Activated T-helper 9 cell treated with anti-CD3 and anti-CD28 coated beads, Interleukin-2, amount 50 U/mL, for 16 hours (primary cell): ENCODE measurements around the gene GATA2.

Experiments used
- DNase-seq: peaks from one replicate; pipeline ENCODE4 v3.0.0-alpha.2; 2020; ENCODE audit warnings: low read depth

GATA2 gene

DNA sequence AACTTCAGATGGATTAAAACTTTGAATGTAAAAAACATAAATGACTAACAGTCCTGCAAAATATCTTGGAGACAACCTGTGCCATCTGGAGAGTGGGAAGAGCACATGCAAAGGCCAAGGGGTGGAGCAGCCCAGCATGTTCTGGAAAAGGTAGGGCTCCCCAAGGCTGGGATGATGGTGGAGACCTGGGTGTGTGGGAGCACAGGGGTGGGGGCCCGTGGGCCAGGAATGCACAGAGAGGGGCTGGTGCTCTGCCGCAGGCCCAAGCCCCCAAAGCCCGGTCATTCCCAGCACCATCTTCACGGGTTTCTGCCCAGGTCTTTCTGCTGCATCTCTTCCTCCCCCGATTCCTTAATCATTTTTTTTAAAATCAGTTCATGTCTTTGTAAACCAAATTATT lies 9.7 kb upstream of the GATA2 start:
- DNase-seq, result no peak

DNA sequence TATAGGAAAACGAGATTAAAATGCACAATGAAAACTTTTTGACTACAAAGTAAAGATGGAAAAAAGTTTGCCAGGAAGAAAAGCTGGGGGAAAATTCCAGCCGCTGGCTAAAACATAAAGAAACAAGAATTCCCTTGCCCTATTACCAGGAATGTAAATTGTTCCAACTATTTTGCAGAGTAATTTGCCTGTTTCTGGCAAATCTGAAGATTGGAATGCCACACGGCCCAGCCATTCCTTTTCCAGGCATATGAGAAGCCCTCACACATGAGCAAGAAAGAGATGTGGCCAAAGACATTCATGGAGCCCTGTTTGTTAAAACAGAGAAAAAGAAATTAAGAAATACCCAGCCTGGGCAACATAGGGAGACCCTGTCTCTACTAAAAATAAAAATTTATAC lies 8.4 kb upstream of the GATA2 start:
- DNase-seq, result no peak

GRCh38 chr3:128500556-128500955 lies 7.6 kb upstream of the GATA2 start:
- no peak for DNase-seq

DNA sequence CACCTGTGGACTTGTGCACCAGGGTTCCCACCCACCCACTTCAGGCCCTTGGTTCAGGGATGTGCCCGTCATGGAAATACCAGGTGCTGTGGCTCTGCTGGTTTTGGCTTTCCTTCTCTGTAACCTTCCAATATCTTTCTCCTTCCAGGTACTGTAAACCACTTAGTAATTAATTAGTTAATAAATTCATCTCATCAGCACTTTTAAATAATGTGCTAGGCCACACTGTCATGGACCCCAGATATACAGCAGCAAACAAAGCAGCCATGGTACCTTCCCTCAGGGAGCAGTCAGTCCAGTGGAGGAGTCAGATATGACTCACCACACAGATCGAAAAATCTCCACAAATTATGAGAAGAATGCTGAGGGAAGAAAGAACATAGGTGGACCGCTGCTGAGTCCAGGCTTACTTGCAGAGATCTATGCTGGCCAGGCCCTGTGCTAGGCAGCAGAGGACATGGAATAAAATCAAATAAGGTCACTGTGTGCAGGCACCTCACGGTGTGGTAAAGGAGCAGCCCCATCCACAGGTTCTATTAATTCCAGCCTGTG lies 6.8 kb upstream of the GATA2 start:
- DNase-seq, result no peak

GRCh38 chr3:128498901-128499530 lies 6.0 kb upstream of the GATA2 start:
- DNase-seq, result no peak

- no peak for DNase-seq
Observed at GRCh38 chr3:128498127-128498626, 5.2 kb upstream of the GATA2 start.

DNA sequence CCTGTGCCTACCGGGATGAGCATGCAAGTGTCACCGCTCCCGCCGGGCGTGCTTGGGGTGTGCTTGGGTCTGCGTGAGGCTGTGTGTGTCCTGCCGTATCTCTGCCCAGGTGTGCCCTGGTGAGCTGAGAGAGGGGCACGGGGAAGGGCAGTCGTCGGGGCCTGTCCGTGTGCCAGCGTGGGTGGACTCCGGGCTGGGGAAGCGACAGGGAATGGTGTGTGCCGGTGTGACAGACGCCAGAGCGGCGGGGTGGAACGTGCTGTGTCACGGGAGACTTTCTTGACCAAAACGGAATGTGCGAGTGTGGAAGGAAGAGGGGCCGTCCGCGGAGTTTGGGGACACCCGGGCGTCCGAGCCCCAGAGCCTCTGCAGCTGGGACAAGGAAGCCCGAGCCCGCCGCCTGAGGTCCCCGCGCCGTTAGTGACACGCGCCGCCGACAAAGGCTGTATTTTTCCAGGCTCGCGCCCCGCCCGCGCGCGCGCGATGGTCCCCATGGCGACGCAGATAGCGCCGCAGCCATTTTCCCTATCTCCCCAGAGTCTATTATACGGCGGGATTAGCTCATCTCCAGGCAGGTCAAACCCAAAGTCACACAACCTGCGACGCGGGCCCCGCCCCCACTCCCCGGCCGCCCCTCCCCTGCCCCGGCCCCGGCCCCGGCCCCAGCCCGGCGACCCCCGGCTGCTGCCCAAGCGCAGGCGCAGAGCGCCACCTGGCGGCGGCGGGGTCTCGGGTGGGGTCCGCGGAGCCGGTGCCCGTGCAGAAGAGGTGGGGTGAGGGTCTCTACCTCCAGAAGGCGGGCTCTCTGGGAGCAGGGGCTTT lies 4.5 kb upstream of the GATA2 start:
- peak; percentile 48 for DNase-seq

GRCh38 chr3:128496602-128497304 lies 3.8 kb upstream of the GATA2 start:
- DNase-seq, result no peak

DNA sequence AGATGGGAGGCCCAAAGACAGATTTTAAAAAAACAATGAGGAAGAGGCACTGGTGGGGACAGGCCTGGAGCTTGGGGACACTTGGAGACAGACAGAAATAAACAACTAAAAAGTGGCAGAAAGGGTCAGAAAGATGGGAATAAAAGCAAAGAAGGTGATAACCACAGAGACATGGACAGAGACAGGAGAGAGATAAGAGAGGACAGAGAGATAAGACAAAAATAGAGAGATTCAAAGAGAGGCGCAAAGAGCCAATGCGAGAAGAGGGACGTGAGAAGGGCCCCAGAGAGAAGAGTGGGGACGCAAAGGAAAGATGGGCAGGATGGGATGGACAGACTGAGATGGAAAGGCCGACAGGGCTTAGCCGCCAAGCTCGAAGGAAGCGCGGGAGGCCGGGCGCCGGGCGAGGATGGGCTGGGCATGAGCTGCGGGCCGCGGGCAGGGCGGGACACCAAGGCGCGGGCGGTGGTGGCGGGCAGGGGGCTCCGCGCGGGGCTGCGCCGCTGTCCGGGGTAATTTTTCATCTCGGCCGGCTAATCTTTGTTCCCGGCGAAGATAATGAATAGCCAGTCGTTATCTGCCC lies 3.1 kb upstream of the GATA2 start:
- DNase-seq, result no peak

DNA sequence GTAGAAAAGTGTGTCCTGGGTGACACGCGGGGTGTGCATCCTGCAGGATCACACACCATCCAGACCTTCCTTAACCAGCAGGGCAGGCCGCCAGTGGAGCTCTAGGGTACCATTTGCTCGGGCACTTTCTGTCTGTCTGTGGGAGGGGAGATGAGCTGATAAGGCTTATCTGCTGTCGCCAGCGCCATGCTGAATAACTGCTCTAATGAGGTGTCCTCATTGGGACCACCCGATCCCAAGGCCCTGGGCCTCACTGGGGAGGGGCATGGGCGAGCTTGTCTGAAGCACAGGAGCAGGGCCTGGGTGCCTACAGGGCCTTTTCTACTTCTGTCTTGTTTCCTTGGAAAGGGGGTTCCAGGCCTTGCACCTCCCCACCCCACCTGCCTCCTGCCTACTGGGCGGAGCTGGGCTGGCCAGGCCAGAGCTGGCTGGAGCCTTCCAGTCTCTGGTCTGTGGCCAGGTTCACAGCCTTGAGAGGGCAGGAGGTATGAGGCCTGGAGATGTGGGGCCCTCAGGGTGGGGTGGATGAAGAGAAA lies 2.5 kb upstream of the GATA2 start:
- DNase-seq, result no peak

DNA sequence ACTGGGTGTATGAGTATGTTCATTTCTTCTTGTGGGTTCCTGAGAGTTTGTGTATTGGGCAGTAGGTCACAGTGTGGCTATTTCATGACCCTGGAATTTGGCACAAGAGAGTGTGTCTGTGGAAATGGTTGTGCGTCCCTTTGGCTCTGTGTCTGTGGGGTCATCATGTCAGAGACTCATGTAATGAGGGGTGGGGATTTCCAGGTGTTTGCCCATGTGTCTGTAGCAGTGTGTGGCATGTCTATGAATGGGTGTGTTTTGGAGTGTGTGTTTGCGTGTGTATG lies 1.3 kb upstream of the GATA2 start:
- DNase-seq, result no peak

DNA sequence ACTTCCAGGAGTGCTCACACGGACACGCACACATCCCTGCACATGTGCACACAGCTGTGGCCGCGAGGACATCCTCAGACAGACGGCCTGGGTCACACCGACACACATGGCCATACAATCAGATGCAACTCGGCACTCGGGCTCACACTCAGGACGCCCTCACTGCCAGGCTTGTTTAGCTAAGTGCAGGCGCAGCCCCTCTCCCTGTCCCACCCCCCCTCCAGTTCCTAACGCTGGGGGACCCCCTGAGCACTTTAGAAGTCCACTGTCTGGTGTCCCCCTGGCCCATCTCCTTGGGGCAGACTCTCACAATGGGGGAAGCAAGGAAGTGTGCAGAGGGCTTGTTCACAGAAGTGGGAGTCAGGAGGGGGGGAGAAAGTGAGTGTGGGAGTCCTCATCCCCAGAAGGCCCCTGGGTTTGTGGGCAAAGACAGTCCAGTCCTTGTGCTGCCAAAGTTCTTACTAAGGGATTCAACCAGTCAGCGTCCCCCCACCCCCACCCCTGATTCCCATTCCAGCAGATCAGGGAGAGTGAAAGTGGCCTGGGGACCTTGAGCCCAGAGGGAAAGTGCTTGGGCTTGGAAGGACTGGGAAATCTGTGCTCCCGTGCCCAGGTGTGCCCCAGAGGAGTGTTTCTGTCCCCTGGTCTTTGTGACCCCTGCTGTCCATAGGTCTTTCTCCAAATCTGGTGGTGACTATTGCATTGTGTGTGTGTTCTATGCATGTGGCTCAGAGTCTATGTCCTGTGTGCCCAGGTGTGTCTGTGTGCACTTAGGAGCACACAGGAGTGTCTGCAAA lies 767 bp upstream of the GATA2 start:
- DNase-seq, result no peak

DNA sequence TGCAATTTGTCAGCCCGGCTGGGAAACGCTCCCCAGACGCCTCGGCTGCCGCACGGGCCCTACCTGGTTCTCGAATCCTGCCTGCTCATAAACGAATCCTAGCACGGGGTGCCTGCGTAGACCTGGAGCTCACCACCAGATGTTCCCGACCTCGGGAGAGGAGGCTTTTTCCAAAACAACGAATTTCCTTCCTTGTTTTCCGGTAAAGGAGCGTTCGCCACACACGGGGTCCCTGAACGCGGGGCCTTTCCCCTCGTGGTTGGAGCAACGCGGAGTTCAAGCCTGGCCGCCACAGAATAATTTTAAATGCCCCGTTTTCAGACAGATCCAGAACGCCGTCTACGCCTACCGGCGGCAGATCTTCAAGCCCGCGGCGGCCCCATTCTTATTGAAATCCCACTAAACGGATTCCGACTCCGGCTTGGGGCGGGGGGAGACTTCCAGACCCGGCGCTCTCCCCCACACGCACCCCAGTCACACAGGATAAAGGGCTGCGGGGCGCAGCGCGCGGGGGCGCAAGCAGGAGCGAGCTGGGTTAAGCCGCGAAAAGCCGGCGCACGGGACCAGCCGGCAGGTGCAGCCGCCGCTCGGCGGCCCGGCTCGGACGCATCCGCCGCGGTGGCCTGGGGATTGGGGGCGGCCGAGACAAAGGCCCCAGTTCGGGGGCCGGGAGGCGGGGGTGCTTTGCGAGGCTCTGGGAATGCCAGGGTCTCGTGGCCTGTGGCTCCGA lies 895 bp downstream of the GATA2 start:
- DNase-seq, result no peak

DNA sequence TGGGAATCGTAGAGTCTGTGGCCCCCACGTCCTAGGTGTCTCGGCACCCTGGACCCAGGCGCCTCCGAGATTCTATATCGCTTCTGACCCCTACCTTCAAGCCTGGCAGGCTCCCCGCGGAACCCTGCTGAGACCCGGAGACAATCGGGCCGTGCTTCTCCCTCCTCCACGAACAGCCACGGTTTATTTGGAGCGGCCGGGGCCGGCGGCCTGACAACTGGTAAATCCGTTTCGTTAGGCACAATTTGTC lies 1.4 kb downstream of the GATA2 start:
- no peak for DNase-seq

DNA sequence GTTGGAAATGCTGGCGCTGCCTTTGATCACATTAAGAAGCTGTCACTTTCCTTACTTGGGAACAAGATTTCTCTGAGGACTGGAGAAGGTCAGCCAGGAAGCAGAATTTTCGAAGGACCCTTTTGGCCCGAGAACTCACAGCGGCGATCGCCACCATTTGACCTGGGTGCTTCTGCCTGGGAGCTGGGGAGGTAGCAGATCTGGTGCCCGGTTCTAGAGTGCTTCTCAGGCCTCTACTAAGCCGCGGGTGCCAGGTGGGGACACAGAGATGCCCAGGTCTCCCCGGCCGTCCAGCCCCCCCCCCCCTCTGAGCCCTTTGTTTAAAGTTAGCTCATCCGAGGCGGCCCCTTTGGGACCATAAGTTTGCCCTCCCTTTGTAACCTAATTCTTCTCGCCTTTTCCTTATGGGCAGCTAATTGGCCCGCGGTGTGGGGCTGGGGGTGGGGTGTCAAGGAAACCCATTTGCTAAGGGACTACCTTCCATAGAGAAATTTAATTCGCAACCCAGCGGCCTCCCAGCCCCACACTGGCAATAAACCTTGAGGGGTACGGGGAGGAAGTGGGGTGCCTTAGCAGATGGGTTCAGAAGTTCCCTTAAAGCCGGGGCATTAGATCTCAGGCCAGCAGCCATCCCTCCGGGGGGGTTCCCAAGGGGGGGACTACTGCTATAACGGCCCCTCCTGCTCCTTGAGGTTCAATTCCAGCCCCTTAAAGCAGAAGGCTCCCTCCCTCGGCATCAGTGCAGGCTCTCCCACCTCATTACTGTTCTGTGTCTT lies 1.9 kb downstream of the GATA2 start:
- no peak for DNase-seq

- DNase-seq, result no peak
Observed at GRCh38 chr3:128490650-128490914, 2.4 kb downstream of the GATA2 start.

DNA sequence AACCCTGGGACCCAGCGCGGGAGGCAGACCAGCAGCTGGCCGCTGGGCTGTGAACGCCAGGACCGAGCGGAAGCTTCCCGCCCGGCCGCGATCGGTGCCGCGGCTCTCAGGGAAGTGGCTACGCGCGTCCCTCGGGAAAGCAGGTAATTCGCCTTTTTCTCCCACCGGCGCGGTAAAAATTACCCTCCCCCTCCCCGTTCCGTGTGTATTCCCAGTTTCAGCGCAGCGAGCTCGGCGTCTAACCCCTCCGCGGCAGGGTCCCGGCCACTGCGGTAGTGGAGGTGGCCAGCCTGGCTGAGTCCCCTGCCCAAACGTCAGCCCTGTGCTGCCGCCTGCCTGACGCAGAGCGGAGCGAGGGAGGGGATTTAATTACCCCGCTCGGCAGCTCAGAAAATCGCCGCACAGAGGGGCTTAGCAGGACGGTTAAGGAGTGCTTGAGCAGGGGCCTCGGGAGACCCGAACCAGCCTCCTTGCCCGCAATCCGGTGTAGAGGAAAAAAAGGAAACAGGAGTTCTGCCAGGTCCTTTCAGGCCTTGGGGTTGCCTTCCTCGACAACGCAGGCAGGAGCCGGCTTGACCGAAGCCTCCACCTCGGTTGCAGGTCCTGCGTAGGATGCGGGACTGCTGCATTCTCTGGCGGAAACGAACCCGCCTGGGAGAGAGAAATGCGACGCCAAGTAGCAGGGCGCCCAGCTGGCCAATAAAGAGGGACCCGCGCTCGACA lies 2.9 kb downstream of the GATA2 start:
- DNase-seq, result no peak

DNA sequence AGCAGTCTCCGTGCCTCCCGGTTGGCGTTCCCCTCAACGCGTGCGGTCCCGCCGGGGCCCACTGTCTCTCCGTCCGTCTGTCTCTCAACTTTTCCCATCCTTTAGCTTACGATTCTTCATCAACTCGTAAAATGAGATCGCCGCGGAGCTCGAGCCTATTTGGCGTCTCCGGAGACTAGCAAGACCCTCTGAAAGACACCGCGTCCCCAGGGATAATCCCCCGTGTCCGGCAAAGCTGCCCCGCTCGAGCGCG lies 3.4 kb downstream of the GATA2 start:
- no peak for DNase-seq

DNA sequence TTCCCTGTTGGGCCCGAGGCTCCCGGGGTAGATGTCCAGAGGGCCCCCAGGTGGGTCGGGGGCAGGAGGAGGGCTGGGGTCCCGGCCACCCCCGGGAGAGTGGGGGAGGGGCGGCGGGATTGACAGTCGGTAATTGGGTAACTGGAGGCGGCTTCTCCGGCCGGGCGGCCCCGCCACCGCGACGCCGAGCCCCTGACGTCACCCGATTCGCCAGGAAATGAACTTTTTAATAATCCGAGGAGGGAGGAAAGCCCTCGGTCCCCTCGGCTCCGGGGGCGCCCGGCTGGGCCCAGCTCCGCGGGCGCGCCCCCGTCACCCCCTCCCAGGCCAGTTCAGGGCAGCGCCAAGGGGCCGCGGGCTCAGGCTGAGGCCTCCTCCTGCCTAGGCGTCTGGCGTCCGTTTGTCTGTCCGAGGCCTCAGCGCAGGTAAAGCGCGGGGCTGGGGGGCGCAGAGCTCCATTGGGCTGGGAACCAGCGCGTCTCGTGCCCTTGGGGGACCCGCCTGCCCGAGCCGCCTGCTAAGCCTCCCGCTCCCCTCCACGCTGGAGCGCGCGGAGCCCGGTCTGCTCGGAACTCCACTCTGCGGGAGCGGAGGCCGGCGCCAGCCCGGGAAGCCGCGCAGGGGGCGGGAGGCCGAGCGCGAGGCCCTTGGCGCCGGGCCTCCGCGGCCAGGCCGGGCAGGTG lies 3.9 kb downstream of the GATA2 start:
- DNase-seq, result no peak

DNA sequence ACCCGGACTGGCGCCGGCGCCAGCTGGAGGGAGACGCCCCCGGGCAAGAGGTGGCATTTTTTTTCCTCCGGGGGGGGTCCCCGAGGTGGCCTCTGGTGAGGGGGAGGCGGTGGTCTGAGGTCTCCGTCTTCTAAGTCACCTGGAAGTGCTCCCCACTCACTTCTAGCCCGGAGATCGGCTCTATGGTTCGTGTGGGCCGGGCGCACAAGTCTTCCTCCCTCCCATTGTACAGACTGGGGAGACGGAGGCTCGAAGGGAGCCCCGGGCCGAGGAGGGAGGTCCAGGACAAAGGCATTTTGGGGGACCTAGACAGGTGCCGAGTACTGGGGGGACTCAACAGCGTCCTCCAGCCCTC lies 4.4 kb downstream of the GATA2 start:
- no peak for DNase-seq
